GM12878 (cell line): ENCODE data around the gene CALHM3. TPM values are rescaled to one million over a fixed set of nuclear protein-coding genes. Genes with fewer than 3 reads are reported as not detected.

ENCODE experiments used
- ATAC-seq: fragments of 200-7000 bp; cut with Tn5 transposase; 3 replicates; pipeline ENCODE4 v1.9.1; 2020; ENCODE audit warnings: mild to moderate bottlenecking, moderate library complexity
- BruUV-seq: library from RNA; stranded (reverse); fragments of 400-500 nt; replicated peaks from 2 replicates; lab custom pipeline; 2021; lab: Mats Ljungman, UMichigan
- CTCF ChIA-PET: fragments of 300-600 bp; sonication (Branson Sonifier 250); formaldehyde crosslinking; extraction: SDS; loops from one replicate; lab custom pipeline; 2021; ENCODE audit warnings: inconsistent platforms; lab: Yijun Ruan, JAX
- POLR2A ChIA-PET: fragments of 350-600 bp; formaldehyde crosslinking; extraction: SDS; loops from one replicate; lab custom pipeline; 2021; ENCODE audit warnings: inconsistent platforms; lab: Charles Lee
- RAD21 ChIA-PET: fragments of 300-600 bp; sonication (Branson Sonifier 250); formaldehyde crosslinking; loops from one replicate; lab custom pipeline; 2023; ENCODE audit warnings: antibody characterized with exemption; ENCODE audit not compliant: unreplicated experiment; lab: Charles Lee
- SMC1A ChIA-PET: fragments of 300-600 bp; sonication (Branson Sonifier 250); formaldehyde crosslinking; loops from one replicate; lab custom pipeline; 2023; ENCODE audit not compliant: unreplicated experiment, uncharacterized antibody; lab: Charles Lee
- DNase-seq: peaks from one replicate; pipeline ENCODE4 v3.0.0-alpha.2; 2011; ENCODE audit warnings: low read depth, low spot score
- FAIRE-seq: peaks from 3 replicates; lab custom pipeline; 2011; peaks lifted over from hg19 to GRCh38; lab: Jason Lieb, UNC
- H2AFZ ChIP-seq: 2 replicates; pipeline ENCODE4 v1.6.0; 2011; ENCODE audit warnings: low read depth, low read length, control low read depth; ENCODE audit not compliant: control insufficient read depth
- H3K27ac ChIP-seq: 2 replicates; pipeline ENCODE4 v1.5.1; 2011; ENCODE audit warnings: control low read depth; ENCODE audit not compliant: control insufficient read depth, insufficient read depth
- H3K27me3 ChIP-seq, 2 experiments: replicated peaks in 1 of 2; 2 replicates each; pipeline versions ENCODE4 v1.6.0 to v1.6.1; 2011; ENCODE audit warnings: low read length in 1 of 2; ENCODE audit not compliant: control insufficient read depth in 2 of 2, insufficient read depth in 2 of 2
- H3K36me3 ChIP-seq, 2 experiments: 2 replicates each; pipeline ENCODE4 v1.5.1; 2011; ENCODE audit warnings: low read length in 1 of 2; ENCODE audit not compliant: control insufficient read depth in 2 of 2, insufficient read depth in 2 of 2
- H3K4me1 ChIP-seq: 2 replicates; pipeline ENCODE4 v1.6.1; 2011; ENCODE audit warnings: mild to moderate bottlenecking, low read length, moderate library complexity, mixed read lengths; ENCODE audit not compliant: control insufficient read depth, insufficient read depth
- H3K4me2 ChIP-seq: 2 replicates; pipeline ENCODE4 v1.6.0; 2011; ENCODE audit warnings: control low read depth; ENCODE audit not compliant: control insufficient read depth, insufficient read depth
- H3K4me3 ChIP-seq: fragments of 200-600 bp; sonication (generic); 2 replicates; pipeline ENCODE4 v1.5.1; 2016
- H3K79me2 ChIP-seq: 2 replicates; pipeline ENCODE4 v1.6.0; 2011; ENCODE audit warnings: low read length; ENCODE audit not compliant: control insufficient read depth, insufficient read depth
- H3K9ac ChIP-seq: 2 replicates; pipeline ENCODE4 v1.8.0; 2011; ENCODE audit warnings: low read length, control low read depth, mixed read lengths; ENCODE audit not compliant: control insufficient read depth, insufficient read depth
- H3K9me3 ChIP-seq: replicated peaks from 3 replicates; pipeline ENCODE4 v1.5.1; 2011; ENCODE audit warnings: mild to moderate bottlenecking, low read length; ENCODE audit not compliant: control insufficient read depth, insufficient read depth
- H4K20me1 ChIP-seq: 2 replicates; pipeline ENCODE4 v1.6.0; 2011; ENCODE audit not compliant: control insufficient read depth, insufficient read depth
- GATAD2B ChIP-seq: fragments of 450-650 bp; conservative IDR thresholded peaks from 2 replicates; pipeline ENCODE4 v1.6.1; 2017; ENCODE audit warnings: low read depth, mild to moderate bottlenecking, moderate library complexity
- HDAC6 ChIP-seq: fragments of 200-600 bp; sonication (generic); IDR thresholded peaks from one replicate; pipeline ENCODE4 v1.8.0; 2017; ENCODE audit warnings: antibody characterized with exemption; ENCODE audit not compliant: unreplicated experiment
- TCF3 ChIP-seq: IDR thresholded peaks from 2 replicates; pipeline ENCODE4 v1.6.1; 2012; ENCODE audit warnings: low read depth, mild to moderate bottlenecking, low read length, borderline replicate concordance; ENCODE audit not compliant: insufficient read depth
- YBX1 ChIP-seq: fragments of 450-650 bp; IDR thresholded peaks from 2 replicates; pipeline ENCODE4 v1.6.1; 2016; ENCODE audit warnings: antibody characterized with exemption
- ZNF207 ChIP-seq: fragments of 450-650 bp; IDR thresholded peaks from 2 replicates; pipeline ENCODE4 v1.6.1; 2014; ENCODE audit warnings: antibody characterized with exemption, mild to moderate bottlenecking, borderline replicate concordance
- WGBS: methylation state at CpG from one replicate; pipeline ENCODE4 v1.1.6; 2016; ENCODE audit warnings: low lambda C conversion rate; ENCODE audit not compliant: insufficient replicate concordance, insufficient coverage; ENCODE audit errors: missing lambda C conversion rate; 5-methylcytosine and 5-hydroxymethylcytosine counted together
- in situ Hi-C: fragments of 300-500 bp; cut with MboI; formaldehyde crosslinking; loops from 9 replicates; pipeline ENCODE4 v1.14.3; 2018; ENCODE audit warnings: mixed read lengths
- intact Hi-C: fragments of 100-400 bp; cut with micrococcal nuclease; formaldehyde crosslinking; loops from one replicate; pipeline ENCODE4 v1.14.2; 2022; ENCODE audit not compliant: unreplicated experiment
- polyA plus RNA-seq, 11 experiments: library from polyadenylated mRNA; depleted of rRNA in 4 of 11; unstranded in 6 of 11; stranded (reverse) in 5 of 11; fragments of >200 nt; fragmentation: Nextera tagmentation in 4 of 11; fragmentation: Illumina TruSeq in 1 of 11; extraction: Ambion mirVana in 4 of 11; extraction: Trizol in 1 of 11; gene quantifications; 1 replicate in 1 of 11; 2 replicates in 10 of 11; pipeline versions ENCODE4 v1.2.1 to v1.2.3, GENCODE V29; 2011 to 2016; ENCODE audit warnings: inconsistent platforms in 2 of 11, missing spikeins in 2 of 11, low read depth in 1 of 11
- total RNA-seq, 4 experiments: library from RNA; depleted of rRNA in 3 of 4; stranded (reverse); fragments of >200 nt in 3 of 4; fragmentation: Illumina TruSeq in 1 of 4; extraction: Trizol in 1 of 4; gene quantifications; 2 replicates each; pipeline versions ENCODE4 v1.2.1 to v1.2.3, GENCODE V29; 2013 to 2021
- TF ChIP-seq, protein P1 (sequence below): fragments of 450-650 bp; IDR thresholded peaks from 2 replicates; pipeline ENCODE4 v1.6.1; 2017; ENCODE audit warnings: mild to moderate bottlenecking, low read depth, inconsistent platforms; ENCODE audit not compliant: poor library complexity, severe bottlenecking

CALHM3 gene
- total and polyA plus RNA-seq, 10 of the 15 experiments (the other 5 are each of a cell fraction or from before 2014, with no cell fraction given) = 0.03 to 0.42 (median 0.11) TPM; not detected in 5

DNA sequence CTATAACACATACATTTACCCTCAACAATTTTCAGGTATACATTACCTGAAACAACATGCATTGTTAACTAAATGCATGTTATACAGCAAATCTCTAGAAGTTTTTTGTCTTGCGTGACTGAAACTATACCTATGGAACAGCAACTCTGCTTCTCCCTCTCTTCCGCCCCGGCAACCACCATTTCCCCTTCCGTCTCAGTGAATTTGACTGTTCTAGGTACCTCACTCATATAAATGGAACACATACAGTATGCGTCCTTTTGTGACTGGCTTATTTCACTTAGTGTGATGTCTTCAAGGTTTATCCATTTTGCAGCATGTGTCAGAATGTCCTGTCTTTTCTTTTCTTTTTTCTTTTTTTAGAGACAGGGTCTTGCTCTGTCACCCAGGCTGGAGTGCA, 49.4 kb downstream of the CALHM3 start:
- ChIA-PET RAD21 (no interaction called here), CTCF (no interaction called here), SMC1A (no interaction called here), POLR2A (no interaction called here)
- no peaks in the 10 kb centered on the region for H3K4me1 ChIP-seq
- H3K9ac ChIP-seq = no peak overlapping the region
- TF ChIP-seq YBX1 (no peak), TCF3 (no peak), HDAC6 (no peak), GATAD2B (no peak), ZNF207 (no peak)
- TF ChIP-seq, protein P1, sequence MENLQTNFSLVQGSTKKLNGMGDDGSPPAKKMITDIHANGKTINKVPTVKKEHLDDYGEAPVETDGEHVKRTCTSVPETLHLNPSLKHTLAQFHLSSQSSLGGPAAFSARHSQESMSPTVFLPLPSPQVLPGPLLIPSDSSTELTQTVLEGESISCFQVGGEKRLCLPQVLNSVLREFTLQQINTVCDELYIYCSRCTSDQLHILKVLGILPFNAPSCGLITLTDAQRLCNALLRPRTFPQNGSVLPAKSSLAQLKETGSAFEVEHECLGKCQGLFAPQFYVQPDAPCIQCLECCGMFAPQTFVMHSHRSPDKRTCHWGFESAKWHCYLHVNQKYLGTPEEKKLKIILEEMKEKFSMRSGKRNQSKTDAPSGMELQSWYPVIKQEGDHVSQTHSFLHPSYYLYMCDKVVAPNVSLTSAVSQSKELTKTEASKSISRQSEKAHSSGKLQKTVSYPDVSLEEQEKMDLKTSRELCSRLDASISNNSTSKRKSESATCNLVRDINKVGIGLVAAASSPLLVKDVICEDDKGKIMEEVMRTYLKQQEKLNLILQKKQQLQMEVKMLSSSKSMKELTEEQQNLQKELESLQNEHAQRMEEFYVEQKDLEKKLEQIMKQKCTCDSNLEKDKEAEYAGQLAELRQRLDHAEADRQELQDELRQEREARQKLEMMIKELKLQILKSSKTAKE = no peak
- H2AFZ ChIP-seq = no peak overlapping the region
- H3K27ac ChIP-seq = no peak overlapping the region
- in situ Hi-C loops (no loop called here), intact Hi-C loops (no loop called here)
- FAIRE-seq (no peak), ATAC-seq (no peak), DNase-seq (no peak)
- no peaks in the 10 kb centered on the region for H3K79me2 ChIP-seq
- no peaks in the 10 kb centered on the region for H3K9me3 ChIP-seq
- H3K4me3 ChIP-seq = no peak overlapping the region
- no peaks in the 10 kb centered on the region for H3K27me3 ChIP-seq
- no peaks in the 10 kb centered on the region for H4K20me1 ChIP-seq
- peaks cover 20 to 53% of the 10 kb centered on the region in 2 experiments for H3K36me3 ChIP-seq
- no TSS peak for BruUV-seq
- H3K4me2 ChIP-seq = no peak overlapping the region
- 93% methylated on average over 5 of the region's 5 CpGs for WGBS
